Astrocyte (in vitro differentiated cells and primary cell): ENCODE measurements around the gene SPATC1L. TPM values are rescaled to one million over a fixed set of nuclear protein-coding genes. Genes with fewer than 3 reads are reported as not detected.

Experiments
- DNase-seq: peaks from one replicate; pipeline ENCODE4 v3.0.0-alpha.2; 2010; ENCODE audit warnings: low read depth
- FAIRE-seq: peaks from 2 replicates; lab custom pipeline; 2011; peaks lifted over from hg19 to GRCh38; lab: Jason Lieb, UNC
- H2AFZ ChIP-seq: 2 replicates; pipeline ENCODE4 v1.6.0; 2012; ENCODE audit warnings: low read depth, low read length, inconsistent platforms
- H3K27ac ChIP-seq: 2 replicates; pipeline ENCODE4 v1.5.1; 2011; ENCODE audit warnings: low read depth, low read length, inconsistent platforms
- H3K27me3 ChIP-seq: 2 replicates; pipeline ENCODE4 v1.6.0; 2011; ENCODE audit warnings: low read length, inconsistent platforms; ENCODE audit not compliant: insufficient read depth
- H3K36me3 ChIP-seq: 2 replicates; pipeline ENCODE4 v1.5.1; 2011; ENCODE audit warnings: low read length, inconsistent platforms; ENCODE audit not compliant: insufficient read depth
- H3K4me1 ChIP-seq: 2 replicates; pipeline ENCODE4 v1.5.1; 2011; ENCODE audit warnings: low read length, inconsistent platforms; ENCODE audit not compliant: insufficient read depth
- H3K4me2 ChIP-seq: 2 replicates; pipeline ENCODE4 v1.6.0; 2012; ENCODE audit warnings: low read length, inconsistent platforms
- H3K4me3 ChIP-seq: 2 replicates; pipeline ENCODE4 v1.5.1; 2011; ENCODE audit warnings: low read depth, mild to moderate bottlenecking, low read length, inconsistent platforms; ENCODE audit not compliant: insufficient read depth
- H3K79me2 ChIP-seq: 2 replicates; pipeline ENCODE4 v1.6.0; 2012; ENCODE audit warnings: mild to moderate bottlenecking, low read length, inconsistent platforms; ENCODE audit not compliant: insufficient read depth
- H3K9ac ChIP-seq: 2 replicates; pipeline ENCODE4 v1.6.0; 2012; ENCODE audit warnings: mild to moderate bottlenecking, low read length, inconsistent platforms
- H3K9me3 ChIP-seq: 2 replicates; pipeline ENCODE4 v1.5.1; 2012; ENCODE audit warnings: low read depth, mild to moderate bottlenecking, low read length, inconsistent platforms; ENCODE audit not compliant: insufficient read depth
- H4K20me1 ChIP-seq: 2 replicates; pipeline ENCODE4 v1.6.0; 2012; ENCODE audit warnings: low read length, inconsistent platforms; ENCODE audit not compliant: insufficient read depth
- H3K27ac Mint-ChIP-seq: one replicate; pipeline ENCODE4 v1.8.0; 2021; ENCODE audit warnings: mild to moderate bottlenecking, mixed read lengths; ENCODE audit not compliant: unreplicated experiment
- H3K27me3 Mint-ChIP-seq: one replicate; pipeline ENCODE4 v1.8.0; 2021; ENCODE audit warnings: low read depth, mixed read lengths; ENCODE audit not compliant: unreplicated experiment
- H3K36me3 Mint-ChIP-seq: one replicate; pipeline ENCODE4 v1.8.0; 2021; ENCODE audit warnings: low read depth, mixed read lengths; ENCODE audit not compliant: unreplicated experiment
- H3K4me1 Mint-ChIP-seq: one replicate; pipeline ENCODE4 v1.8.0; 2021; ENCODE audit warnings: low read depth, mixed read lengths; ENCODE audit not compliant: unreplicated experiment
- H3K4me3 Mint-ChIP-seq: one replicate; pipeline ENCODE4 v1.8.0; 2021; ENCODE audit warnings: mild to moderate bottlenecking, moderate library complexity, mixed read lengths; ENCODE audit not compliant: unreplicated experiment
- H3K9me3 Mint-ChIP-seq: one replicate; pipeline ENCODE4 v1.8.0; 2021; ENCODE audit warnings: mild to moderate bottlenecking, mixed read lengths; ENCODE audit not compliant: unreplicated experiment
- EZH2 ChIP-seq: IDR thresholded peaks from 2 replicates; pipeline ENCODE4 v1.6.1; 2012; ENCODE audit warnings: mild to moderate bottlenecking, low read length, inconsistent platforms; ENCODE audit not compliant: insufficient read depth
- total RNA-seq: library from RNA; stranded (reverse); gene quantifications from 2 replicates; pipeline ENCODE4 v1.2.1, GENCODE V29; 2021
- TF ChIP-seq, protein P1 (sequence below): IDR thresholded peaks from 2 replicates; pipeline ENCODE4 v1.5.1; 2011; ENCODE audit warnings: low read depth, mild to moderate bottlenecking, inconsistent platforms, low read length, moderate library complexity; ENCODE audit not compliant: insufficient read depth

Gene SPATC1L
- total RNA-seq, 1 donor from 2014 or later: 17.8 TPM

DNA sequence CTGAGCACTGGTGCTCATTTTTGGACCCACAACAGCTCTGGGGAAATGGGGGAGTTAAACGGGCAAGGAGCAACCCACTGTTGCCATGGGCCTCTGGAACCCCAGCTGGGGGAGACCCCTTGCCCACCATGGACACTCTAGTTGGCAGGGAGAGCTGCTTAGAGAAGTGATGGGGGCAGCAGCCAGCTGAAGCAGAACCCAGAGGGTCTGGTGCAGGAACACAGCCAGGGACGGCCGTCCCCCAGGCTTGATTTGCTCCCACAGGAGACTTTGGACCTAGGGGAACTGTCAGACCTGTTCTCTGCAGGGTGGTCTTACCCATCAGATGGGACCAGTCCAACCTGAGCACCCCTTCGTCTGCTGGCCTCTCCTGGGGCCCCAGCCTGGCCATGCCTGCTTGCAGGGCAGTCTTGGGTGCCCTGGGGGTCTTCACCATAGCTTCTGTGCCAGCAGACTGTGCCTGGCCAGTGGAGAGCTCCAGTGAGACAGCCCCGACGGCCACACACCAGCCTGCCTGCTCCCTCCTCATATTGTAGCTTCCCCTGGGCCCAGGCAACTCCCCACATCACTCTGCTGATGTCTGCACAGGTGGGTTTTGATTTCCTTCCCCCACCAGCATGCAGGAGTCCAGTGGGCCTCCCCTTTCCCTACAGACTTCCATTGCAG lies 11.3 kb downstream of the SPATC1L start:
- DNase-seq: no peak
- no peaks in the 10 kb centered on the region for H3K27me3 ChIP-seq
- peaks cover 21% of the 10 kb centered on the region for H3K9me3 Mint-ChIP-seq
- H3K27me3 Mint-ChIP-seq: peaks cover 2% of the 10 kb centered on the region
- peaks cover 3% of the 10 kb centered on the region for H3K9me3 ChIP-seq
- H2AFZ ChIP-seq: no peak overlapping the region
- no peak overlapping the region for H3K4me3 ChIP-seq
- peaks cover 13% of the 10 kb centered on the region for H3K36me3 Mint-ChIP-seq
- no peaks in the 10 kb centered on the region for H3K79me2 ChIP-seq
- no peak overlapping the region for H3K9ac ChIP-seq
- no peaks in the 10 kb centered on the region for H3K36me3 ChIP-seq
- H3K27ac ChIP-seq: no peak overlapping the region
- H3K4me1 Mint-ChIP-seq: no peaks in the 10 kb centered on the region
- H4K20me1 ChIP-seq: peaks cover 7% of the 10 kb centered on the region
- no peak for FAIRE-seq
- no peak overlapping the region for H3K4me2 ChIP-seq
- no peak overlapping the region for H3K4me3 Mint-ChIP-seq
- TF ChIP-seq, protein P1, sequence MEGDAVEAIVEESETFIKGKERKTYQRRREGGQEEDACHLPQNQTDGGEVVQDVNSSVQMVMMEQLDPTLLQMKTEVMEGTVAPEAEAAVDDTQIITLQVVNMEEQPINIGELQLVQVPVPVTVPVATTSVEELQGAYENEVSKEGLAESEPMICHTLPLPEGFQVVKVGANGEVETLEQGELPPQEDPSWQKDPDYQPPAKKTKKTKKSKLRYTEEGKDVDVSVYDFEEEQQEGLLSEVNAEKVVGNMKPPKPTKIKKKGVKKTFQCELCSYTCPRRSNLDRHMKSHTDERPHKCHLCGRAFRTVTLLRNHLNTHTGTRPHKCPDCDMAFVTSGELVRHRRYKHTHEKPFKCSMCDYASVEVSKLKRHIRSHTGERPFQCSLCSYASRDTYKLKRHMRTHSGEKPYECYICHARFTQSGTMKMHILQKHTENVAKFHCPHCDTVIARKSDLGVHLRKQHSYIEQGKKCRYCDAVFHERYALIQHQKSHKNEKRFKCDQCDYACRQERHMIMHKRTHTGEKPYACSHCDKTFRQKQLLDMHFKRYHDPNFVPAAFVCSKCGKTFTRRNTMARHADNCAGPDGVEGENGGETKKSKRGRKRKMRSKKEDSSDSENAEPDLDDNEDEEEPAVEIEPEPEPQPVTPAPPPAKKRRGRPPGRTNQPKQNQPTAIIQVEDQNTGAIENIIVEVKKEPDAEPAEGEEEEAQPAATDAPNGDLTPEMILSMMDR: no peak
- H3K4me1 ChIP-seq: no peaks in the 10 kb centered on the region
- no peak overlapping the region for H3K27ac Mint-ChIP-seq

DNA sequence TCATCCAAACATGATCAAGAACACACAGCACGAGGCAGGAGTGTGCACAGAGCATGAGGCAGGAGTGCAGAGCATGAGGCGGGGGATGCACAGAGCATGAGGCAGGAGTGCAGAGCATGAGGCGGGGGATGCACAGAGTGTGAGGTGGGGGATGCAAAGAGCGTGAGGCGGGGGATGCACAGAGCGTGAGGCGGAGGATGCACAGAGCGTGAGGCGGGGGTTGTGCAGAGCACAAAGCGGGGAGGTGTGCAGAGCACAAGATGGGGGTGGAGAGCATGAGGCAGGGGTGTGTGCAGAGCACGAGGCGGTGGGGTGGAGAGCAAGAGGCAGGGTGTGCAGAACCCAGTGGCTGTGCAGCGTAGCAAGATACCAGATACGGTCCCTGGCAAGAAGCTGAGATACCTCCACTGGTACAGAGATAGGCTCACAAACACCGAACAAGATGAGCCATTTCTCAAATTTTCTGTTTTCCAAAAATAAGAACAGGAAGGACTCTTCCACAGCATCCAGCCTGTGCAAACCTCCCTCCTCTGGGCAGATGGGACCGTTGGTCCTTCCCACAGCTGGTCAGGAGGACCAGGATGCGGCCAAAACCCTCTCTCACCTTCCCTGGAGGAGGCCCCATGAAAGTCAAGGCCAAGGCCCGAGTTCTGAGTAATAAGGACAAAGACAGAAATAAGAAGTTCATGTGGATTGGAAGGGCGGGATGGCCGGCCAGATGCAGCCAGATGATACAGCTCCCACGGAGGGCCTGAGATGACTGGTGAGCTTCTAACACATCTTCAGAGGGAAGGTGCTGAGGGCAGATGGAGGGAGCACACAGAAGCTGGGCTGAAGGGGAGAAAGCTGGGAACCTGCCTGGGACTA lies 12.0 kb downstream of the SPATC1L start:
- H3K27ac Mint-ChIP-seq: no peak overlapping the region

More for the DNA sequence above, 12.0 kb downstream of the SPATC1L start:
- H3K4me2 ChIP-seq: no peak overlapping the region
- DNase-seq (no peak), FAIRE-seq (no peak)
- H3K79me2 ChIP-seq: no peaks in the 10 kb centered on the region
- H3K9me3 Mint-ChIP-seq: peaks cover 21% of the 10 kb centered on the region
- peaks cover 3% of the 10 kb centered on the region for H3K9me3 ChIP-seq
- no peak overlapping the region for H3K4me3 Mint-ChIP-seq
- H3K27me3 ChIP-seq: no peaks in the 10 kb centered on the region
- no peak overlapping the region for H3K9ac ChIP-seq
- no peak overlapping the region for H3K27ac ChIP-seq
- no peaks in the 10 kb centered on the region for H3K4me1 Mint-ChIP-seq
- no peaks in the 10 kb centered on the region for H3K36me3 ChIP-seq
- no peak overlapping the region for H3K4me3 ChIP-seq
- H4K20me1 ChIP-seq: peaks cover 7% of the 10 kb centered on the region
- H3K36me3 Mint-ChIP-seq: peaks cover 13% of the 10 kb centered on the region
- no peak overlapping the region for H2AFZ ChIP-seq
- TF ChIP-seq, protein P1: no peak
- TF ChIP-seq EZH2: no peak
- H3K4me1 ChIP-seq: no peaks in the 10 kb centered on the region
- H3K27me3 Mint-ChIP-seq: peaks cover 2% of the 10 kb centered on the region
